Activated naive CD4-positive, alpha-beta T cell treated with anti-CD3 and anti-CD28 coated beads, Interleukin-2, amount 50 U/mL, for 24 hours (primary cell): ENCODE results near the gene C4orf51.

Experiments
- H3K27ac Mint-ChIP-seq: one replicate; pipeline ENCODE4 v1.8.0; 2021; ENCODE audit warnings: mild to moderate bottlenecking, mixed read lengths
- H3K27me3 Mint-ChIP-seq: one replicate; pipeline ENCODE4 v1.8.0; 2021; ENCODE audit warnings: mixed read lengths
- H3K36me3 Mint-ChIP-seq: one replicate; pipeline ENCODE4 v1.8.0; 2021; ENCODE audit warnings: mixed read lengths
- H3K4me1 Mint-ChIP-seq: one replicate; pipeline ENCODE4 v1.8.0; 2021; ENCODE audit warnings: mixed read lengths
- H3K4me3 Mint-ChIP-seq: one replicate; pipeline ENCODE4 v1.8.0; 2021; ENCODE audit warnings: mild to moderate bottlenecking, mixed read lengths
- H3K9me3 Mint-ChIP-seq: one replicate; pipeline ENCODE4 v1.8.0; 2021; ENCODE audit warnings: mixed read lengths

The C4orf51 gene

GRCh38 chr4:145760961-145761929, 81.3 kb downstream of the C4orf51 start:
- Mint-ChIP-seq H3K4me1 (peaks cover 4% of the 10 kb centered on the region), H3K36me3 (peaks cover 38% of the 10 kb centered on the region), H3K9me3 (no peaks in the 10 kb centered on the region), H3K4me3 (no peak overlapping the region), H3K27ac (no peak overlapping the region), H3K27me3 (no peaks in the 10 kb centered on the region)

DNA sequence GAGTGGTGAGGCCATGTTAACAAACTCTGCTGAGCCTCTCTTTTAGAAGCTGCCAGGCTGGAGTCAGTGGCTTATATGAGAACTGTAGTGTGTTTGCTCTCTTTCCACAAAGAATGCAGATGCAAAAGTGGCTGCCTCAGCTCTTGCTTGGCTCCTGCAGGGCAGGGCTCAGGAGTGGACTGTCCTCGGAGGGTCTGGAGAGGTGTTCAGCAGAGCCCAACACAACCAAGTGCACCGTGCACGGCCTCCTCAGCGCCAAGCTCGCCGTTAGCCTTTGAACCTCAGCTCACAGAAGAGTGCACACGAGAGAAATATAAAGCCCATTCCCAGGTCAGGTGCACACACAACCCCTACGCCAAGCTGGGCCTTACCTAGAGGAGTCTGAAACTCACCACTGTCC, 82.8 kb downstream of the C4orf51 start:
- Mint-ChIP-seq H3K9me3 (peaks cover 6% of the 10 kb centered on the region), H3K27ac (no peak overlapping the region), H3K27me3 (no peaks in the 10 kb centered on the region), H3K4me3 (no peak overlapping the region), H3K4me1 (peaks cover 15% of the 10 kb centered on the region), H3K36me3 (peaks cover 47% of the 10 kb centered on the region)

DNA sequence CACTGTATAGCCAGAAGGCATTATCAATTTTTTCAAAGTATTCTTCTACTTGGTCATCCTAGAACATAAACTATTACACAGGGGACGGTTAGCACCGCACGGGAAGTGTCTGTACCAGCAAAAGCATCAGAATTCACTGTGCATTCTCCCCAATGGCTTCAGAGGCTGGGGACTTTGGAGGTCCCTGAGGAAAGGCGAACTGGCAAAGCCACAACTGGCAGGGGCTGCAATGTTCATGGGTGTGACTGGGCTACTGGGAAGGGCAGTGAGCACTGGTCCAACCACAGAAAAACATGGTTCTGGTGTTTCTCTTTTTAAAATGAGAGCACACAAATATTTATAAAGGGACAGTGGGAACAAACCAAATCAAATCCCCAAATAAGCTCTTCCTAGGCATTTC, 83.5 kb downstream of the C4orf51 start:
- Mint-ChIP-seq H3K27me3 (no peaks in the 10 kb centered on the region), H3K27ac (no peak overlapping the region)

GRCh38 chr4:145766273-145766672, 86.3 kb downstream of the C4orf51 start:
- Mint-ChIP-seq H3K4me3 (no peak overlapping the region), H3K36me3 (peaks cover 40% of the 10 kb centered on the region), H3K4me1 (peaks cover 11% of the 10 kb centered on the region), H3K27ac (peak overlapping the region; percentile 81), H3K27me3 (no peaks in the 10 kb centered on the region), H3K9me3 (peaks cover 7% of the 10 kb centered on the region)

More for the DNA sequence above, 83.5 kb downstream of the C4orf51 start:
- Mint-ChIP-seq H3K36me3 (peaks cover 49% of the 10 kb centered on the region), H3K9me3 (peaks cover 7% of the 10 kb centered on the region), H3K4me3 (no peak overlapping the region), H3K4me1 (peaks cover 15% of the 10 kb centered on the region)

DNA sequence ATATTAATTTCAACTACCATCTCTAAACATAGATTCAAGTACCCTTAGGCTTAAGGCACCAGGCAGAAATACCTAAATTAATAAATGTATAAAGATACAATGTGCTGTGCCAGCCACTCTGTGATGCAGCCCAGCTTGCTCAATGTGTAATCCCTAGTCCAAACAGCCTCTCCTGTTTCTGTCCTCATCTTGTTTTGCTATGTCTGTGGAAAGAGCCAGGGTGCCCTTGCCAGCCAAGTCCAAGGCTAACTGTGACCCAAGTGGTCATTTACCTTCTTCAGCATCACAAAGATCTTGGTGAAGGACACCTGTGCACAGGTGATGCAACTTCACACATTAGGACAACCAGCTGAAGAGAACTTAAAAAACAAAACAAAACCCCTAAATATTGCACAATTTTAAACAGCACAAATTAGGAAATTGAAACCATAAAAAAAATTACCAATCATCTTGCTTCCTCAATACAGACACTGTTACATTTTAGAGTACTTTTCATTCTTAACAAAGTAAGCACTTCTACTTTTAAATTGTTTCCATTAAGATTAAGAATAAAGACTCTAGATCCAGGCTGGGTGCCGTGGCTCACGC, 89.6 kb downstream of the C4orf51 start:
- peaks cover 43% of the 10 kb centered on the region for H3K36me3 Mint-ChIP-seq
- H3K27me3 Mint-ChIP-seq: no peaks in the 10 kb centered on the region
- no peak overlapping the region for H3K4me3 Mint-ChIP-seq
- H3K27ac Mint-ChIP-seq: no peak overlapping the region
- peaks cover 11% of the 10 kb centered on the region for H3K4me1 Mint-ChIP-seq
- peaks cover 7% of the 10 kb centered on the region for H3K9me3 Mint-ChIP-seq

DNA sequence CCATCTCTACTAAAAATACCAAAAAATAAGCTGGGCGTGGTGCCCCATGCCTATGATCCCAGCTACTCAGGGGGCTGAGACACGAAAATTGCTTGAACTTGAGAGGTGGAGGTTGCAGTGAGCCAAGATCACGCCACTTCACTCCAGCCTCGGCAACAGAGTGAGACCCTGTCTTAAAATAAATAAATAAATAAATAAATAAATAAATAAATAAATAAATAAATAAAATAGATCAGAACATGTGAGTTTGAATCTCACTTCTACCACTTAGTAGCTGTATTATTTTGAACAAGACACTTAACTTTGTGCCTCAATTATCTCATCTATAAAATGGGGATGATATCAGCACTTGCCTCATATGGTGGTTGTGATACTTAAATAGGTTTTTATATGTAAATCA, 90.2 kb downstream of the C4orf51 start:
- Mint-ChIP-seq H3K27ac (no peak overlapping the region), H3K36me3 (peaks cover 42% of the 10 kb centered on the region)

DNA sequence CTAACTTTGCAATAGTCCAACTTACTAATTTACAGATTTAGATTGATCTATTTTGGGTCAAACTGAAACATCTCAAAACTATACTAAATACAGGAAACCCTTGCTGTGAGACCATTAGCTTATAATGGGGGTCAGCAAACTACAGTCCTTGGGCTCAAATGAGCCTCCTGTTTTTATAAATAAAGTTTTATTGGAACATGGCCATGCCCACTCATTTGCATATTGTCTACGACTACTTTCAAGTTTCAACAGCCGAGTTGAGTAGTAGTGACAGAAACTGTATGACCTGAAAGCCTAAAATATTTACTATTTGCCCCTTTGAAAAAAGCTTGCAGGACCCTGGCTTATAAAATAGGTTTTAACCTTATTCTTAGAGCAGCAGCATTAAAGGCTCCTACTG, 92.4 kb downstream of the C4orf51 start:
- no peaks in the 10 kb centered on the region for H3K27me3 Mint-ChIP-seq
- peaks cover 5% of the 10 kb centered on the region for H3K9me3 Mint-ChIP-seq
- no peak overlapping the region for H3K27ac Mint-ChIP-seq
- H3K4me3 Mint-ChIP-seq: no peak overlapping the region
- peaks cover 36% of the 10 kb centered on the region for H3K36me3 Mint-ChIP-seq
- H3K4me1 Mint-ChIP-seq: peaks cover 3% of the 10 kb centered on the region

More for the DNA sequence above, 90.2 kb downstream of the C4orf51 start:
- no peaks in the 10 kb centered on the region for H3K27me3 Mint-ChIP-seq
- H3K9me3 Mint-ChIP-seq: peaks cover 7% of the 10 kb centered on the region
- H3K4me3 Mint-ChIP-seq: no peak overlapping the region
- H3K4me1 Mint-ChIP-seq: peaks cover 11% of the 10 kb centered on the region

GRCh38 chr4:145773581-145774234, 93.8 kb downstream of the C4orf51 start:
- no peaks in the 10 kb centered on the region for H3K9me3 Mint-ChIP-seq
- H3K27me3 Mint-ChIP-seq: no peaks in the 10 kb centered on the region
- H3K27ac Mint-ChIP-seq: no peak overlapping the region
- no peaks in the 10 kb centered on the region for H3K4me1 Mint-ChIP-seq
- peaks cover 28% of the 10 kb centered on the region for H3K36me3 Mint-ChIP-seq
- H3K4me3 Mint-ChIP-seq: no peak overlapping the region

DNA sequence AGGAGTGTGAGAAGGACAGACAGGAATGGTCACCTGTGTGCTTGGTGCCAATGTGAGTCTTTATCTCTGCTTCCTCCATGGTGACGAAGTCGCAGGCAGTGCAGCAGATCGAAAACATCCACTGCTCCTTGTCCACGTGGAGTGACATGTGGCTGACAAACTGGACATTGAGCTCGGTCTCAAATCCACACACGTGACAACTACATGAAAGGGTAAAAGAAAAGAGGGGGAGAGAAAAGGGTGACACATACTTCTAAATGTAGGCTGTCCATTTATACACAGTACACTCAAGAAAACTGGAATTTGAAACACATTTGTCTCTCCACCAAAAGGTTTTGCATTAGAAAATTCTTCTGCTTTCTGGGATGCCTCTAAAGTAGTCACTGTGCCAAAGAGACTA, 94.5 kb downstream of the C4orf51 start:
- no peaks in the 10 kb centered on the region for H3K27me3 Mint-ChIP-seq
- no peaks in the 10 kb centered on the region for H3K4me1 Mint-ChIP-seq
- H3K27ac Mint-ChIP-seq: no peak overlapping the region
- H3K4me3 Mint-ChIP-seq: no peak overlapping the region
- peaks cover 33% of the 10 kb centered on the region for H3K36me3 Mint-ChIP-seq
- H3K9me3 Mint-ChIP-seq: no peaks in the 10 kb centered on the region

GRCh38 chr4:145775406-145775805, 95.5 kb downstream of the C4orf51 start:
- Mint-ChIP-seq H3K27me3 (no peaks in the 10 kb centered on the region), H3K36me3 (peaks cover 36% of the 10 kb centered on the region), H3K27ac (no peak overlapping the region), H3K9me3 (no peaks in the 10 kb centered on the region), H3K4me1 (no peaks in the 10 kb centered on the region), H3K4me3 (no peak overlapping the region)

DNA sequence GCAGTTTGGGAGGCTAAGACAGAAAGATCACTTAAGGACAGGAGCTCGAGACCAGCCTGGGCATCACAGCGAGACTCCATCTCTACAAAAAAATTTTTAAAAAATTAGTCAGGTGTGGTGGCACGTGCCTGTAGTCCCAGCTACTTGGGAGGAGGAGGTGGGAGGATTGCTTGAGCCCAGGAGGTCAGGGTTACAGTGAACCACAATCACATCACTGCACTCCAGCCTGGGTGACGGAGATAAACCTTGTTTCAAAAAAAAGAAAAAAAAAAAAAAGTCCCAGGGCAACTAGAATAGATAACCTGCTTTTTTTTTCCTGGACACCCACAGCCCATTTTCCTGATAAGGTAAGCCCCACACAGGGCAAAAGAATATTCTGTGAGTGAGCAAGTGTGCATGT, 96.3 kb downstream of the C4orf51 start:
- Mint-ChIP-seq H3K9me3 (no peaks in the 10 kb centered on the region), H3K27ac (no peak overlapping the region), H3K4me1 (no peaks in the 10 kb centered on the region), H3K4me3 (no peak overlapping the region), H3K36me3 (peaks cover 36% of the 10 kb centered on the region), H3K27me3 (no peaks in the 10 kb centered on the region)

DNA sequence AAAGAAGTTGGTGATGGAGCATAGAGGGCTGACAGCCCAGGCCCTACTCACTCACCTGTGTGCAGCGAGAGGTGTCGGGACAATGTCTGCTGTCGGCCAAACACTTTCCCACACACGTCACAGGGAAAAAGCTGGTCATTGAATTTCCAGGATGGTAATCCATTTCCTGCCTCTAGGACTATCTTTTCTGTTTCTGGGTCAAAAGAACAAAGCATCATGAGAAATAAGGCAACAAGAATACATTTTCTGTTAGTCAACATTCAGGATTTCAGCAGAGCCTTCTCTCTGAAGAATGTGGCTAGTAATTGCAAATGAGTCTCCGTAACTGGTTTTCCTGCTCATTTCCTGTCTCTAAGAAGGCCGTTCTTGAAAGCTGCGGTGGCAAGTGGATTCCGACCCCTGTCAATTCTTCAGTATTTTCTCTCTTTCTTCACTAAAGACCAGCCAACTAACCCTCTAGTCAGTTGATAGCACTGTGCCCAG, 99.4 kb downstream of the C4orf51 start:
- H3K4me1 Mint-ChIP-seq: no peaks in the 10 kb centered on the region
- peak overlapping the region; percentile 60 for H3K27ac Mint-ChIP-seq
- H3K36me3 Mint-ChIP-seq: peaks cover 30% of the 10 kb centered on the region
- H3K4me3 Mint-ChIP-seq: no peak overlapping the region
- H3K9me3 Mint-ChIP-seq: peaks cover 5% of the 10 kb centered on the region
- no peaks in the 10 kb centered on the region for H3K27me3 Mint-ChIP-seq

DNA sequence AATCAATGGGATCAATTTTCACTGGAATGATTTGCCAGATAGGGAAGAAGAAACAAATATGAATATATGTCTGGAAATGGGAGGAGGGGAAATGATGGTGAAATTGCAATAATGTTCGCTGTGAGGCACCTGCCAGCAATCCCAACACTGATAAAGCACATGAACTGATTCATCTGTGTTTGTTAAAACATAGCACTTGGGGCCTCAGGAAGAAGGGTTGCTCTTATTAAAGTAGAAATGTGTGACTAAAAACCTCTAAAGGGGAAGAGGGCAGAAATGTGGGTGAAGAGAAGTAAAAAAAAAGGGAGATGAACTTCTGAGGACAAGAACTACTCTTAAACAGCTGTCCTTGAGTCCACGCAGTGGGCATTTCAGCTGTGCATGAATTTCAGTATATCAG, 101.4 kb downstream of the C4orf51 start:
- peaks cover 32% of the 10 kb centered on the region for H3K36me3 Mint-ChIP-seq
- no peaks in the 10 kb centered on the region for H3K4me1 Mint-ChIP-seq

More for the DNA sequence above, 101.4 kb downstream of the C4orf51 start:
- Mint-ChIP-seq H3K27me3 (no peaks in the 10 kb centered on the region), H3K4me3 (no peak overlapping the region), H3K9me3 (peaks cover 5% of the 10 kb centered on the region), H3K27ac (no peak overlapping the region)
